Endothelial cell of coronary artery (primary cell): Measurements from ENCODE around the gene VAMP4. TPM values are rescaled to one million over a fixed set of nuclear protein-coding genes. Genes with fewer than 3 reads are reported as not detected.

Experiments
- total RNA-seq: library from RNA; depleted of rRNA; stranded (reverse); fragments of >200 nt; gene quantifications from 2 replicates; pipeline ENCODE4 v1.2.3, GENCODE V29; 2014

Gene VAMP4
- total RNA-seq: 4.6 and 5.4 TPM in 2 replicates

GRCh38 chr1:171741872-171742576, at the start of gene VAMP4:
VAMP4 (minus strand) TSS chr1:171742065; CDS start chr1:171738414, 3,651 bp downstream.

GRCh38 chr1:171781176-171781875, 39.5 kb upstream of the VAMP4 start, which contains the start of gene METTL13:
METTL13 (plus strand) TSS chr1:171781660; CDS start chr1:171781968, 308 bp downstream.

GRCh38 chr1:171652234-171652822, 89.5 kb downstream of the VAMP4 start, which contains the start of gene MYOC:
MYOC (minus strand) TSS chr1:171652688; CDS start chr1:171652611, 77 bp downstream.

Other genes starting within 250 kb of the VAMP4 start
- gene MYOCOS, start 119.8 kb downstream of the VAMP4 start, total RNA-seq: 0.09 TPM in 1 of 2 replicates, not detected in the other
- not detected in 2 replicates for gene MYOC, start 89.4 kb downstream of the VAMP4 start, total RNA-seq
- gene METTL13, start 39.6 kb upstream of the VAMP4 start, total RNA-seq: 29.7 and 31.3 TPM in 2 replicates
- 0.54 and 0.56 TPM in 2 replicates for gene DNM3, start 99.4 kb upstream of the VAMP4 start, total RNA-seq